Colon (tissue), 2 donors: ENCODE measurements around the gene HNRNPLL.
"Not testable (repeated sequence)": the region's sequence is repeated elsewhere in the genome, so short reads cannot be mapped to it uniquely, and the experiment has no call there.

ENCODE experiments used
- FAIRE-seq: peaks from 2 replicates; lab custom pipeline; 2012; peaks lifted over from hg19 to GRCh38; lab: Jason Lieb, UNC
- donor health status: control.
- donor health status: control.

The HNRNPLL gene

GRCh38 chr2:38619458-38620164, 16.9 kb upstream of the HNRNPLL start:
- no peak for FAIRE-seq

- no peak for FAIRE-seq
Measured at GRCh38 chr2:38617301-38617700, 14.6 kb upstream of the HNRNPLL start.

DNA sequence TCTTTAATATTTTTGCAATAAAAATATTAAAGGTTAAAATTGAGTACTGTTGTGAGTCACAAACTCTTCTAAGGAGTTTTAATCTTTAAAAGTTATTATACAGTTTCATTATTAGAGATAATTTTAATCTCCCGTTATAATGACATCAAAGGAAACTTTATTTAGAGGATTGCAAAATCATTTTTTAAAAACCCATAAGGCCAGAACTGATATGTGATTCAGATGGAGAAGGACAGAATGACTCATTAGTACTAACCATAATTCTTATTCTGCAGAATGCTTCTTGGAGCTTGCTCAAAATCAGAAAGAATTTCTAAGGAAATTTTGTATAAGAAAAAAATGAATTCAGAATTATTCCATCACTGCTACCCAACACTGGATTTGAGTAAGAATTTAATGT, 12.5 kb upstream of the HNRNPLL start:
- no peak for FAIRE-seq

DNA sequence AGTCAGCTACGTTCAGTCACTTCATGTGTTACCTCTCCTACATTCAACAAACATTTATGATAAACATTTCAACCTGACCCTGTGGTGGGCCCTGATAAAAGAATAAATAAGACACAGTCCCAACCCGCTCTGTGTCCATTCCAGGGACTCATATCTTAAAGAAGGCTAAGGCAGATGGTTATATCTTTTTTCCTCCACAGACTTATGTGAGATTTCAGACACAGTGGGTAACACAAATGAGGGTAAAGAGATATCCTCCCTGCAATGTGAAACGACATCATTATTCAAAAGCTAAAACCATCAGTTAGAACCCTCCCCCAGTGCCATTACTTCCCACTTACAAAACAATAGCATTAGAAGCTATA, 11.1 kb upstream of the HNRNPLL start:
- no peak for FAIRE-seq

- FAIRE-seq = no peak
Measured at GRCh38 chr2:38613126-38613848, 10.6 kb upstream of the HNRNPLL start.

GRCh38 chr2:38610851-38611801, 8.4 kb upstream of the HNRNPLL start:
- no peak for FAIRE-seq

GRCh38 chr2:38609246-38609645, 6.5 kb upstream of the HNRNPLL start:
- FAIRE-seq = not testable (repeated sequence)

- FAIRE-seq = no peak
Measured at GRCh38 chr2:38608755-38609154, 6.0 kb upstream of the HNRNPLL start.

DNA sequence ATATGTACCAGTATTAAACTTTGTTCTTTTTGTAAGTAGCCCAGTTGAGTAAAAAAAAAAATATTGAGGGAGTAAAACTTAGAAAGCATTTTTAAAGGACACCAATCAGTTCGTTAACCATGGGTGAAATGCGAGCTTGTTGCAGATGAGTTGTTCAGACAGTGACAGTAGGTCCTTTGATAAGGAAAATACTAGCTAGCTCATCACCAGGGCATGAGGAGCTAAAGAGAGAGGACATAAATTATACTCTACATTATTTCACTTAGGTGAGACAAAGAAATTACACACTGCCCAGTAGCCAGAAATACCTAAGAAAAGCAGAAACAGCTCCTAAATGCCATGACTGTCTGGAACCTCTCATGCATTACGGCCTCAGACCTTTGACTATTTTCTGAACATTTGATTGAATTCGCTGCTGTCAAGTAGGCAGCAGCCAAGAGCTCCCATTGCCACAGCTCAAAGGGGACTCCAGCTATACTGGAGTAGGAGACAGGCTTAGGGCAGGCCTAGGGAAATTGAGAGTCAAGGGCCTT, 2.6 kb upstream of the HNRNPLL start:
- no peak for FAIRE-seq

DNA sequence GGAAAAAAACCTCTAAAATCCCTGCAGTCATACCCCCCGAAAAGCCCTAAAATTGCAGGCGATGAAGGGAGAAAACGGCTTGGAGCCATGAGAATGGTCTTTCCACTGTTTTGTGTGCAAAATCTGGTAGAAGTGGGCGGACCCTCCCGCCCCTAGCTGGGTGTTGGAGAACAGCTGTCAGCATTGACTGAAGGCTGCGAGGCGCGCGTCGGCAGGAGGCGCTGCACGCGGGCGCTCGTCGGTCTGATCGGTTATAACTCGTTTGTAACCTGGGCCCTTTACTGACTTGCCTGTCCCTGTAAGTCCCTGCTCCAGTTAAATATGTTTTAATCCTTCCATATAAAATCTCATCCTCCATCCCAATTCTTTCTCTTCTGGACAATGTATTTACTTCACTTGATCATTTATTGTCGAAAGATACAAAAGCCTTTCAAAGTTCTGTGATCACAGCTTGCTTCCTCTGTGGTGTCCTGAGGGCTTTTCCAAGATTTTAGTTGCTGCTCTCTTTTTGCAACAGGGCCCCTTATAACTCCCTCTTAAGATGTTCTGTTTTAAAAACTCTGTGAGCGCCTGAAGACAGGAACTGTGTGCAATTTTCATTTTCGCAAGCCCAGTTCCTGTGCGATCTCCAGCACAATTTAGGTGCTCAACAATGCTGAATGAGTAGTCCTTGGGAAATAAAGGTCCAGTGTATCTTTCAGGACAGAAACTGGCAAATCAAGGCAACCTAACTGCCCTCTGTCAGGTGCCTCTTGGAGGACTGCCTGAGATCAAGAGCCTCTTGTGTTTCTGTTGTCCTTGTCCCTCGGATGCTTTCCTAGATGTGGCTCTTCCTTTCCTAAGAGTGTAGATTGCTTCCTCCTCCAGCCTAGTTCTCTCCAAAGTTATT, 918 bp upstream of the HNRNPLL start:
- FAIRE-seq = no peak

DNA sequence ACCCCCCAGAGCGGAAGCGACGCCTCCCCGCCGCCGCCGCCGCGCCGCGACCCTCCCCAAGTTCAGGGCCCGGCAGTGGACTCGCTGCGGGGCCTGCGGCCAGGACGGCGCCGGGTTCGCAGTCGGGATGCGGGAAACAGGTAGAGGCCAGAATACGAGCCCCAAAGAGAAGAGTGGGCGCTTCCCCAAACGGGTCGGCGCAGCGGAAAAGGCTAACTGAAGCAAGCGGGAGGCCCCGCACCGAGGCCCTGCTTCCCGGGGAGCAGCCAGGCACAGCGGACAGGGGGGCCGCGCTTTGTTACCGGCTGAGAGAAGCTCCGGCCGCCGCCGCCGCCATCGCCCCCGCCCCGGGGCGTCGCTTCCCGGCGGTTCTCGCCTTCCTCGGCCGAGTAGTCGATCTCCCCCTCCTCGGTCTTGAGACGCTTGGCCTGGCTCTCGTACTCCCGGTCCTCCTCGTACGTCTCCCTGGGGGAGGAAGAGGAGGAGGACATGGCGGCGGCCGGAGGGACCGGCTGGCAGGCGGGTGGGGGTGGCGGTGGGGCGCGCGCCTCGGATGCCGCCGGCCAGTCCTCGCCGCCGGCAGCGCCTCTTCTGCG, 494 bp downstream of the HNRNPLL start:
- FAIRE-seq = no peak

DNA sequence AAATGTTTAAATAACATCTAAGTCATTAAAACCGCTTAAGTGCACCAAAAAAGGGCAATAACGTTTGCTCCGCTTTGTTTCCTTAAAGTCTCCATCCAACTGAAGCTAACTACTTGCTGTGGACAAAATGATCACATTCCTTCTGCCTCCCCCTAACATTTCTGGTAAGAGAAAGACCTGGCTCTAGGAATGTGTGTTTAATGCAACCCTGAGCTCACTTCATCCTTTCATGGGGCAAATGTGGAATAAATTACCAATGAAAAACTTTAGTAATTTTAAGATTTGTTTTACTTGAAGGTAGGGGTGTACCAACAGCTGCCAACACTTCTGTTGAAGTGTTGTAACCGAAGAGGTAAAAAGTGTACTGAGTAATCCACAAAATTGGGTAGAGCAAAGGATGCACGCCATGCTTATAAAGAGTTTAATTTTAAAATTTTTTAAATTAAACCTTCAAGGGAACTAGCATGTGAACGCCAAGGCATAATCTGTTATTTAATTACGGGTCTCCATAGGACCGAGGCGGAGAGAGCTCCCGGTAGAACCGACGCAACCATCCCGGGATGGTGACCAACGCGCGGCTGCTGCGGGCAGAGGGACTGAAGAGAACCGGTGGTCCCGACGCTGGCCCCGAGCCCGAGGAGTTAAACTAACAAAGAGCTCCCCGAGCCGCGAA, 1.1 kb downstream of the HNRNPLL start:
- FAIRE-seq = no peak

GRCh38 chr2:38600921-38601455, 1.7 kb downstream of the HNRNPLL start:
- FAIRE-seq = no peak

DNA sequence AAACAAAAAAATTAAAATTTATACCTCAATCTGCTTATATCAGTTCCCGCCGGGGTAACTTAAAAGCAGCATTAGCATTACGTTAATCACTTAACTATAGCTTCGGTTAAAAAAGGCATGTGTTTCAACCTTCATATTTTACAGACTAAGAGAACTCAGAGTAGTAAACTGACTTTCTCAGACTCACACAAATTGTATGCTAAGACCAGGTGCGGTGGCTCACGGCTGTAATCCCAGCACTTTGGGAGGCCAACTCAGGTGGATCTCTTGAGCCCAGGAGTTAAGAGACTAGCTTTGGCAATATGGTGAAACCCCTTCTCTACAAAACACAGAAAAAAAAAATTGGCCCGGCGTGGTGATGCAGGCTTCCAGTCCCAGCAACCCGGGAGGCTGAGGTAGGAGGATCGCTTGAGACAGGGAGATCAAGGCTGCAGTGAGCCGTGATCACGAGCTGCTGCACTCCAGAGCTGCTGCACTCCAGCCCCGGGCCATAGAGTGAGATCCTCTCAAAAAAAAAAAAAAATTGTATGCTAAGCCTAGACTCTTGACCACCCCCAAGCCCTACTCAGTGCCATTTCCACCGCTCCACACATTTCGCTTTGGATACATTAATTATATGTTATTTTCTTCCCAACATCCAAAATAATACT, 2.4 kb downstream of the HNRNPLL start:
- FAIRE-seq = no peak

DNA sequence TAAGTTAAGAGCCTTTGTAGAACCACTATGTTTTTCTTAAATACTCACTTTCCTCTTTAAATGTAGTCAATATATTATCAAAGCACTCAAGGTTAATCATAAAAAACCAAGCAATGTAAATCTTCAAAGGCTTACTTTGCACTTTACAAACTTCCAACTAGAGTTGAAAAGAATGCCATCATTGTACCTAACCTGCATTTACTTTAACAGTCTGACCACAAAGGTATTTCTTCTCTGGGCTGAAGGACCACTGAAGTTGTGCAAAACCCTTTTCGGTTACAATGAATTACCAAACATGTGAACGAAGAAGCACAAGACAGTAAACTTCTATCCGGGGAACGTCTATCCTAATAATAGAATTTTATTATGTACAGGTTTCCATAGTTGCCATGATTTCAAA, 3.0 kb downstream of the HNRNPLL start:
- peak; percentile 43 for FAIRE-seq

- FAIRE-seq = no peak
Measured at GRCh38 chr2:38598991-38599295, 3.8 kb downstream of the HNRNPLL start.

DNA sequence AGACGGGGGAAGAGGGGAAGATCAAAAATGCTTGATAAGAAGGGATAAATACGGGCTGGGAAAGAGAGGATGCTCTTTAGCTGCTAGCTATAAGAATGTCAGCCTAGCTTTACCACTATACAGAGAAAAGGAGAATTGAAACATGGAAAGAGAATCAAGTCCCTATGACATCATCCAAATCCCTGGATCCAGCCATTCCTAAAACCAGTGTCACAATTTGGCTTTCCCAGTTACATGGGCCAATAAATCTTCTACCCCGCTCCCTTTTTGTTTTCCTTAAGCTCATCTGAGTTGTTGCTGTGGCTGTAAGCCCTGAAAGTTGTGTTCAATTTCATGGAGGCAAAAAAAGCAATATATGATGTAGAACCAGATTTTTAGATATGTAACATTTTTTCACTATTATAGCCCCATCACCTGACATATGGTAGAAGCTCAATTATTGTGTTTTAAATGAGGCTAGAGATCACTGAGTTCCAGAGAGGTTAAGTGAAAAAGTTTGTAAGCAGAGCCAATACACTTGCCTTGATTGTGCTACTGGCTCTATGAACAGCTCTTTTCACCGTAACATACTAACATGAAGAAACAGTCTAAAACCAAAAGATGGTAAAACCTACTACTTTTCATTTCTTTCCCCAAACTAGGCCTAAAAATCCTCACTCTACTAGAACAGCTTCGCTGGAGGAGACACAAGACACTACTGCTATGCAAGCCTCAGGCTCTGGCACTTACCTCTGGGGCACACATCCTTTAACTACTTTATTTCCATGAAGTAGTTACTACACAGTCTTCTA, 4.3 kb downstream of the HNRNPLL start:
- FAIRE-seq = no peak

GRCh38 chr2:38597115-38597514, 5.6 kb downstream of the HNRNPLL start:
- FAIRE-seq = no peak

GRCh38 chr2:38596229-38596628, 6.5 kb downstream of the HNRNPLL start:
- FAIRE-seq = no peak
